Head of caudate nucleus (tissue), 42 donors: ENCODE results near the gene ADGRG1.

Source experiments
- DNase-seq, 42 donors: peaks; one replicate each; pipeline versions ENCODE4 v3.0.0 to v3.0.0-alpha.2; 2020 to 2021; ENCODE audit warnings: mixed read lengths in 7 of 42
- intact Hi-C: fragments of 100-400 bp; cut with DNase I; formaldehyde crosslinking; loops from one replicate; pipeline ENCODE4 v1.15.0; 2022

ADGRG1 gene

GRCh38 chr16:57686577-57686976 lies 58.1 kb downstream of the ADGRG1 start:
- no peak for DNase-seq
- intact Hi-C loops = no loop called here

- peak in 1 of 42 donors; percentile 0 for DNase-seq
- intact Hi-C loops = no loop called here
Measured at GRCh38 chr16:57687363-57687929, 59.0 kb downstream of the ADGRG1 start.

DNA sequence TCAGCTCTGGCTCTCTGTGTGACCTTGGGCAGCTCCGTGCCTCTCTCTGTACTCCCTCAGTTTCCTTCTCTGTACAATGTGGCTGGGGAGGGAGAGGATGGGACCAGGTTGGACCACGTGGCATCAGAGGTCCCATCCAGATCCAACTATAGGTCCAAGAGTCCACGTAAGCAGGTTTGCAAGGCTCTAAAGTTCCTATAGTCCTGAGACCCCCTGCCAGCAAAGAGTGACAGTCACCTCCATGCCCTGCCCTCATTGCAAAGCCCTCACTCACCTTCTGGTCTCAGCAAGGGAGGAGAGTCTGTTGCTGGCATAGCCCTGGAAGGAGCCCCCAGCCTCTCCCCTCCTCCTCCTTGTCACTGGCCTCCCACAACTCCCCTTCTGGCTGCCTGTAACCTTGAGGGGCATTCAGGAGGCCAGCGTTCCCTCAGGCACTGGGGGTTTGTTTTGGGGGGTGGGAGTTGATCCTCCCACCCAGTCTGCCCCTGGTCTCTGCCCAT lies 60.1 kb downstream of the ADGRG1 start:
- intact Hi-C loops = no loop called here
- peak in 1 of 42 donors; percentile 0 for DNase-seq

GRCh38 chr16:57688987-57689761 lies 60.7 kb downstream of the ADGRG1 start:
- peak in 2 of 42 donors; percentile 0 to 1 for DNase-seq
- intact Hi-C loops = no loop called here

DNA sequence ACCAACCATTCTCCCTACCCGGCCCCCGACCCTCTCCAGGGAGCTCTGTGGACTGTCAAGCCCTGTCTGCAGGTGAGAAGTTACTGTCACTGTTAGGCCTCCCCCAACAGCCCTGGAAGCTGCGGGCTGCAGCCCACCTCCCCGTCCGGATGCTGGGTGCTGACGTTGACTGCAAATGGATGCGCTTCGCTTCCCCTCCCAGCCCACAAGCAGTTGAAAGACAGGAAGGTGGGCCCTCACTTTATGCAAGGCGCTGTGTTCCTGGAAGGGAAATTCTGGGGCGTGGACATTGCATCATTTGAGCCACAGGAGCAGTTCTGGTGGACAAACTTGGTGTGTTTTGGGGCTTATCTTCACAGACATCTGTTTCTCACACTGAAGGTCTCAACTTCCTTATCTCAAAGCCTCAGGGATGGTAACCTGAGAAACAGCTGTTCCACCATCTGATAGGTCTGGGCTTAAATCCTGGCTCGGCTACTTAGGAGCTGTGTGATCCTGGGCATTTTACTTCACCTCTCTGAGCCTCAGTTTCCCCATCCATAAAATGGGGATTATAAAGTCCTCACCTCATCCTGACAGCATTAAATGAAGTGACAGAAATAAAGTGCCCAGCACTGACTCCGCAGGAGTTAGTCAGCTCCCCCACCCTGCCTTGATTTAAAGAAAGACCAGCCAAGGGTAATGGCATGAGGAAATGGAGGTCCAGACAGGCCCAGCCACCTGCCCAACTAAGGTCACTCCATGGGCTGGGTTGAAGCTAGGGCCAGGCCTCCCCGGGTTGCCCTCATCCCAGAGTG lies 61.5 kb downstream of the ADGRG1 start:
- peak in 1 of 42 donors; percentile 12 for DNase-seq
- intact Hi-C loops = no loop called here

DNA sequence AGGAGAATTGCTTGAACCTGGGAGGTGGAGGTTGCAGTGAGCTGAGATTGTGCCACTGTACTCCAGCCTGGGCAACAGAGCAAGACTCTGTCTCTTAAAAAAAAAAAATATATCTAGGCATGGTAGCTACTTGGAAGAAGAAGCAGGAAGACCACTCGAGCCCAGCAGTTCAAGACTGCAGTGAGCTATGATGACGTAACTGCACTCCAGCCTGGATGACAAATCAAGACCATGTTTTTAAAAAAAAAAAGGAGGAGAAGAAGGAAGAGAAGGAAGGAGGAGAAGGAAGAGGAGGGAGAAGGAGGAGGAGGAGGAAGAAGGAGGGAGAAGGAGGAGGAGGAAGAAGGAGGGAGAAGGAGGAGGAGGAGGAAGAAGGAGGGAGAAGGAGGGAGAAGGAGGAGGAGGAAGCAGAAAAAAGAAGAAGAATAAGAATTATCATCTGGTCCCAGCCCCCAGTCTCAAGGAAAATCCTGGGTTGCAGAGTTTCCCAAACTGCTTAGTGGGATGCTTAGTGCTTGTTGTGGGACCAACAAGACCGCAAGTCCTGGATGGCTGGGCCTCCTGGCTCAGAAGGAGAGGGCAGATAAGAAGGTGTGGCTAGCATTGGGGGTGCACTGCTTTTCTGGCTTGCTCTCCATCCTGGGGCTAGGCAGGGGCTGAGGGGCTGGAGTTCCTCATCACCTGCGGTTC lies 62.5 kb downstream of the ADGRG1 start:
- peak in 1 of 42 donors; percentile 4 for DNase-seq
- intact Hi-C loops = no loop called here

DNA sequence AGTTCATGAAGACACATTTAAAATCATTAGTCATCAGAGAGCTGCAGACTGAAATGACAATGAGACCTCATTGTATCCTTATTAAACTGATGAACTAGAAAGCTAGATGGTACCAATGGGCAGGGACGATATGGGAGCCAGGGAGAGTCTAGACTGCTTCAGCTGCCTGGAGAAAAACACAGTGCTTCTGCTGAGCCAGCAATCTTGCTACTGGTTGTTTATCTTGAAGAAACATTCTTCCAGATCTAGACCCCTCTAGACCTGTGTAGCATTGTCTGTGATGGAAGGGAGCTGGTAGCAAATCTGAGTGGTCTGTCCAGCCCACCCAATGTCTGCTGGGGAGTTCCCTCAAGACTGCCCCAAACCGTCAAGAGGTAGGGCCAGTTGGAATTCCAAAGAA lies 64.2 kb downstream of the ADGRG1 start:
- intact Hi-C loops = no loop called here
- DNase-seq = no peak

- DNase-seq = no peak
- intact Hi-C loops = no loop called here
Measured at GRCh38 chr16:57693550-57693949, 65.1 kb downstream of the ADGRG1 start.

DNA sequence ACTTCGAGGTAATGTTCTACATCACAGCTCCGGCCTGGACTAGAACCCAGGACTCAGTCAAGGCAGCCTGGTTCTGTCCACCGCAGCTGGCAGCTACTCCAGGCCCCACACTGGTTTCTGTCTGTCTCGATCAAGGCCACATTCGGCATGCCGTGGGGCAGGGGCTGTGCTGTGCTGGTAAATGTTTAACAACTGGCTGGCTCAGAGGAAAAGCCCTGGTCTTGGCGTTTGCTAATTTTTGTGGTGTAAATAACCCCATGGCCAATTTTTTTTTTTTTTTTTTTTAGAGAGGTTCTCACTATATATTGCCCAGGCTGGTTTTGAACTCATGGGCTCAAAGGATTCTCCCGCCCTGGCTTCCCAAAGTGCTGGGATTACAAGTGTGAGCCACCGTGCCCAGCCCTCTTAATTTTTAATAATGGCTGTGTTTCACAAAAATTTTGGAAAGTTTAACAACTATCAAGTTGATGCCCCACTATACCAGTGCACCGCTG lies 65.8 kb downstream of the ADGRG1 start:
- DNase-seq = no peak
- intact Hi-C loops = no loop called here

DNA sequence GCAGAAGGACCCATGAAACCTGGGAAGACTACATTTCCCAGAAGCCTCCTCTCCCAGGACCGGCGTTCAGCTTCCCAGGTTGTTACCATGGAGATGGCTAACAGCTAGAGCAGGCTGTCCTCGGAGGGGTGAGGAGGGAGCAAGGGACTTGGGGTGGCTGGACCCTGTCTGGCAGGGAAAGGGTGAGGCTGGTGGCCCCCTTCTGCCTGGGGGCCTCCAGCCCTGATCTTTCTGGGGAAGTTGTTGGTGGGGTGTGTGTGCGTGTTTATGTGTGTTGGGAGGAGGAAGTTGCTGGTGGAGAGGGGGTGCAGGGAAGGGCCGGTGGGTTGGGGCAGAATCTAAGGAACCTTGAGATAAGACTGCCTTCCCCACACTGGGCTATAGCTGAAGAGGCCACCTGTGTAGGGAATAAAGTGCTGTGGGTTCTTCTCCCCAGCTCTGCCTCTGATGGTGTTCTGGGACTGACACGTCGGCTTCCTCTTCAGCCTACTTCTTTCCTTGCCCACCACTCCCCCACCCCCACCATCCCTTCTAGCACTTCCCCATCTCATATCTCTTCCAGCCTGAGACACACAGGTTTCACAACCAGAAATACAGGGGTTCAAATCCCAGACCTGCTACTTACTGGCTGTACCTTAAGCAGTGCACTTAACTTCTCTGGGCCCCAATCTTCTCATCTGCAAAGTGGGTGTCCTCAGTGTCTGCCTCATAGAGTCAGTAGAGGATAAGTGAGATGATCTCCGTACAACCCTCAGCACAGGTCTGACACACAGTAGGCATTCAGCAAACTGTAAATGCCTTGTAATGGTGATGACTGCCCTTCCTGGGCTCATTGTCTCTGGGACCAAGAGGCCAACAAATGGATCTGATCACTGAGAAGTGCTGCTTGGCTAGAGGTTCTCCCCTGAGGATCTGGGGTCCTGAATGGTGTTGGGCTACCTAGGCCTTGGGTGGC lies 66.6 kb downstream of the ADGRG1 start, which contains the start of gene DRC7:
Gene DRC7 (plus strand): TSS at position 82 of the 955 bp plus-strand sequence. CDS start 3,144 bp downstream, outside the sequence.
- intact Hi-C loops = no loop called here
- DNase-seq = peak; percentile 39 to 89 (median 70)

- DNase-seq = no peak
- intact Hi-C loops = no loop called here
Measured at GRCh38 chr16:57695680-57696069, 67.2 kb downstream of the ADGRG1 start.

DNA sequence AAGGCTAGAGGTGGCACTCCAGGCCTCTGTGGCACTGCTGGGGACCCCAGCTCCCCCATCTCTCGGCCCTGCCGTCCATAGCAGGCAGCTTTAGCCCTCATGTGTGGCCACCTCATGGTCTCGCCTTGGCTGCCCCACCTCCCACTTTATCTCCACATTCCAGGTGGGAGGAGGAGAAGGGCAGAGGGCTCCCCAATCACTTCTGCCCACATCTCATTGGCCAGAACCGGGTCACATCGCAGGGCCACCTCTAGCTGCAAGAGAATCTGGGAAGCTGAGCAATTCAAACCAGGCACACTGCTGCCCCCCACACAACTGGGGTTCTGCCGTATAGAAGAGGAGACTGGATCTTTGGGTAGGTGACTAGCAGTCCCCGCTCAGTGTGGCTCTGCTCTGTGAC lies 67.8 kb downstream of the ADGRG1 start:
- intact Hi-C loops = no loop called here
- DNase-seq = no peak

GRCh38 chr16:57697896-57698537 lies 69.6 kb downstream of the ADGRG1 start:
- DNase-seq = no peak
- intact Hi-C loops = no loop called here

- DNase-seq = no peak
- intact Hi-C loops = no loop called here
Measured at GRCh38 chr16:57698812-57699405, 70.5 kb downstream of the ADGRG1 start.

GRCh38 chr16:57699481-57699880 lies 71.1 kb downstream of the ADGRG1 start:
- no peak for DNase-seq
- intact Hi-C loops = no loop called here

DNA sequence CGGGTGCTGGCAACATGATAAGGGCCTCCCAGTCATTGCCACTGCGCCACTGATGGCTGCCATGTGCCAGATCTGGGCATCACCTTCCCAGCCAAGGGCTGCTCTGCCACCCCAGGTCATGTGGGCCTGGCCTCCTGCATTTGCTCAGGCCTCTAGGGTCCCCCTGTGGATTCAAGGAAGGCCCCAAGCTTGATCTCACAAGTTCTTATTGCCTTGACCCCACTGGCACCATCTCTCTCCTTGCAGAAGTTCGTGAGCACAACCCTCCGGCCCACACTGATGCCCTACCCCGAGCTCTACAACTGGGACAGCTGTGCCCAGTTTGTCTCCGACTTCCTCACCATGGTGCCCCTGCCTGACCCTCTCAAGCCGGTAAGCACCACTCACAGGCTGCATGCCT lies 71.5 kb downstream of the ADGRG1 start:
- intact Hi-C loops = no loop called here
- DNase-seq = no peak
